Inferior parietal cortex (tissue), 1 donor: ENCODE measurements around the gene FAM13C.
"Not testable (repeated sequence)": the region's sequence is repeated elsewhere in the genome, so short reads cannot be mapped to it uniquely, and the experiment has no call there.

Experiments
- DNase-seq: peaks from one replicate; pipeline ENCODE4 v3.0.0-alpha.2; 2016; ENCODE audit errors: extremely low spot score

The FAM13C gene

DNA sequence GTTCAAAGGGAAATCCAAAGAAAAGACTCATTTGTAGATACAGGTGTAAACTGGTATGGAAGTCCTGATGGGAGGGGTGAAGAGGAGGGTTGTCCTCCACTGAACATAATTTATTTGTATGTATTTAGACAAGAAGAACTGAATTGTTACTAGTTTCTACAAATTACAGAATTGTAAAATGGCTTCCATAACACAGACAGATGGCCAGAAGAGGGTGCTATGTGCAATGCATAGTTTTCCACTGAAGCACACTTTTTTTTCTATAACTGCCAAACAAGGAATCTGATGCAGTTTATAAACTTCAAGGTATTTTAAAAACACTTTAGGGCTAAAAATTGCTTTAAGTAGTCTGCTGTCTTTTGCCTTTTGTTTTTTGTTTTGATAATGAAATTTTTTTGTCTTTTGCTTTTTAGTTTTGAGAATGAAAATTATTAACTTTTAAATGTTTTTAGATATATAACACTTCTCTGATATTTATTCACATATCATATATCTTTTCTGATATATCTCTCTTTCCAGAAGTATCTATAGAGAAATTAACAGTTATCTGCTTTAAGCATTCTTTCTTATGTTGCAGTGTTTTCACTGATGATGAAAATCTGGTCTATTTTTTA is 127.4 kb downstream of the FAM13C start:
- DNase-seq: peak; percentile 63

- DNase-seq: no peak
Measured at GRCh38 chr10:59234194-59234593, 128.2 kb downstream of the FAM13C start.

GRCh38 chr10:59229441-59229840 is 132.9 kb downstream of the FAM13C start:
- DNase-seq: no peak

GRCh38 chr10:59227136-59227673 is 135.1 kb downstream of the FAM13C start:
- DNase-seq: no peak

DNA sequence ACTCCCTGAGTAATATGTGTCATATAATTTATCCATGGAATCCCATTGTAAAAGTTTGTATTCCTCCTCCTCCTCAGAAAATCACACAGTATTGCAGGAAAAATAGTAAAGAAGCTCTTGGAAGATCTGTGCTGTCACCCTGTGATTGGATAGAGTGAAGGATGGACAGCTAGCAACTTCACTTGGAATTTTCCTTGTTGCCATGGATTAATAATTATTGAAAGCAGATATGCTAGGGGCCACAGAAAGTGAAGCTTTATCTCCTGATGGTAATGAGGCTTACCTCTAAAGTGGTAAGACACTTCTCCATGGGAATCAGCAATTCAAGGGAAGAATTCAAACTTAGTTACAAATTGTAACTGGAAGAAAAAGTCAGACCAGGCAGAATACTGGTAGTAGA is 137.1 kb downstream of the FAM13C start:
- no peak for DNase-seq

GRCh38 chr10:59223597-59223996 is 138.8 kb downstream of the FAM13C start:
- DNase-seq: not testable (repeated sequence)

- DNase-seq: no peak
Measured at GRCh38 chr10:59222788-59223187, 139.6 kb downstream of the FAM13C start.

GRCh38 chr10:59216178-59216869 is 146.0 kb downstream of the FAM13C start:
- no peak for DNase-seq

DNA sequence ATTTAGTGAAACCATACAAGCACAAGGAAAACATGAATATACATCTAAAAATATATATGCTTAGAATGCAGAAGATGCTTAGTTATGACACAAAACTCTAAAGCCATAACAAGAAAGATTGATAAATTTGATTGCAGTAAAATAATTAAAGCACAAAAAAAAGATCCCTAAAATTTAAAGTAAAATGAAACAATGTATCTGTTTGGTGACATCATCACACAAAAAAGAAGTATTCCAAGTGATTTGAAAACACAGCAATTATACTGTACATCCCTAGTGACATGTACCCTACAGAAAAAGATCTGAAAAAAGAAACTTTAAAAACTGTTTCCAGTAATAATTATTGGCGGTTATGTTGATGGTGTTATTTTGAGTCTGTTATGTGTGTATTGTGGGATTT is 148.2 kb downstream of the FAM13C start:
- DNase-seq: no peak

GRCh38 chr10:59212301-59212798 is 150.0 kb downstream of the FAM13C start:
- no peak for DNase-seq

- DNase-seq: no peak
Measured at GRCh38 chr10:59206204-59206720, 156.1 kb downstream of the FAM13C start.
